HEK293T (cell line): ENCODE data around the gene RPA1.

Source experiments
- ARNT ChIP-seq: fragments of 450-650 bp; IDR thresholded peaks from 2 replicates; pipeline ENCODE4 v1.6.1; 2017; ENCODE audit warnings: mild to moderate bottlenecking
- BHLHE40 ChIP-seq: fragments of 450-650 bp; IDR thresholded peaks from 2 replicates; pipeline ENCODE4 v1.6.1; 2016; ENCODE audit warnings: mild to moderate bottlenecking, moderate library complexity, borderline replicate concordance
- FOXK2 ChIP-seq: fragments of 450-650 bp; IDR thresholded peaks from 2 replicates; pipeline ENCODE4 v1.6.1; 2016; ENCODE audit warnings: mild to moderate bottlenecking
- FOXM1 ChIP-seq: fragments of 450-650 bp; IDR thresholded peaks from 2 replicates; pipeline ENCODE4 v1.6.1; 2017; ENCODE audit warnings: mild to moderate bottlenecking, borderline replicate concordance
- L3MBTL2 ChIP-seq: fragments of 450-650 bp; conservative IDR thresholded peaks from 2 replicates; pipeline ENCODE4 v1.6.1; 2016; ENCODE audit warnings: mild to moderate bottlenecking
- LEF1 ChIP-seq: fragments of 450-650 bp; IDR thresholded peaks from 2 replicates; pipeline ENCODE4 v1.6.1; 2017; ENCODE audit warnings: mild to moderate bottlenecking, borderline replicate concordance
- SUZ12 ChIP-seq: fragments of 450-650 bp; IDR thresholded peaks from 2 replicates; pipeline ENCODE4 v1.6.1; 2016; ENCODE audit warnings: mild to moderate bottlenecking
- ZNF384 ChIP-seq: fragments of 450-650 bp; IDR thresholded peaks from 2 replicates; pipeline ENCODE4 v1.6.1; 2016
- TF ChIP-seq, protein P1 (sequence below): fragments of 450-650 bp; IDR thresholded peaks from 2 replicates; pipeline ENCODE4 v1.6.1; 2016

DNA sequence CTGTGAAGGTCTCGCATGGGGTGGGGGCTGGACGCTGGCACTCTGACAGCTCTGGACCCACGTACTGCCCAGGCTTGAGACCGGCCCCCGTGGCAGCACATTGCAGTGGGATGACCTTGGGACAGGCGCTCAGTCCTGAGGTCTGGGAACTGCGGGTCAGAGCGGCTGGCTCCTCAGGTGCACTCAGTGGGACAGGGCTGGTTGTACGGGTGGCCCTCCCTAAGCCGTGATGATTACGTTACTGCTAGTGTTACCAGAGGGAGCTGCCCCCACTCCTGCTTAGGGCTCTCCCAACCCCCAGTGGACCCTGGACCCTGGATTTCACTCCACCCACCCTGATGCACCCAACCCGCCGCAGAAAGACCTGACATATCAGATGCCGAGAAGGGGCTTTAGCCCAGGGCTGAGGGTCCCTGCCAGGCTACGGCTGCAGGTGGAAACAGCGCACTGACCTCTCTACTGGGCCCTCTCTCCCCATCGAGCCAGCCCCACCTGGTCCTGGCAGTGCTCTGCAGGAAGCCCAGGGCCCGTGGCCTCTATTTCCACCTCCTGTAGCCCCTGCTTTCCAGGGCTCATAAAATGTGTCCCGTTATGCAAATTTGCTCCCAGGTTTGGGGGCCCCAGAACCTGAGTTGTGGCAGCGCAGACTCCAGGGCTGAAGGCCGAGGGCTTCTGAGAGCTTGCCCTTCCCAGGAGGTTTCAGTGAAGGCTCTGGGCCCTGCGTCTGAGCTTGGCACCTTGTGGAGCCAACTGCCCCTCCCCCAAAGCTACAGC, 118.1 kb downstream of the RPA1 start:
- TF ChIP-seq LEF1 (no peak), FOXM1 (no peak), L3MBTL2 (no peak), SUZ12 (no peak), FOXK2 (no peak), ARNT (no peak), BHLHE40 (no peak), ZNF384 (no peak)
- TF ChIP-seq, protein P1, sequence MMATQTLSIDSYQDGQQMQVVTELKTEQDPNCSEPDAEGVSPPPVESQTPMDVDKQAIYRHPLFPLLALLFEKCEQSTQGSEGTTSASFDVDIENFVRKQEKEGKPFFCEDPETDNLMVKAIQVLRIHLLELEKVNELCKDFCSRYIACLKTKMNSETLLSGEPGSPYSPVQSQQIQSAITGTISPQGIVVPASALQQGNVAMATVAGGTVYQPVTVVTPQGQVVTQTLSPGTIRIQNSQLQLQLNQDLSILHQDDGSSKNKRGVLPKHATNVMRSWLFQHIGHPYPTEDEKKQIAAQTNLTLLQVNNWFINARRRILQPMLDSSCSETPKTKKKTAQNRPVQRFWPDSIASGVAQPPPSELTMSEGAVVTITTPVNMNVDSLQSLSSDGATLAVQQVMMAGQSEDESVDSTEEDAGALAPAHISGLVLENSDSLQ: no peak
